ENCODE measurements around the gene PDE11A.

DNA sequence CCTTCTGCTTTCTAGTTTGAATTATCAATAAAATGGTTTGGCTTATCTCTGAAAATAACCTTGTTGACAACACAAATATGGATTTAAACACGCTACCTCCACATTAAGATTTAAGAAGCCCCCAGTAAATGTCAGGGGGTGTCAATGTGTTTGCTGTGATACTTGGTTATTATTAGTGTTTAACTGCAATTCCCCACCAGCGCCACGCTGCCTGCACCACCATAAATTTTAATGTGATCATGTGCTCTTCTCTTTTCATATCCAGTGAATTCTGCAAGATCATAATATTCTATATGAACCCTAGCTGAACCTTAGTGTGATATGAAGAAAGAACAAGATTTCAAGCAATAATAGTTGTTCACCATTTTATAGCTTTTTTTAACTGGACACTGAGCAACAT lies 349.3 kb downstream of the PDE11A start:
- no peak for TF ChIP-seq CTCF (IDR thresholded peaks at IDR 0.05)
- TF ChIP-seq POLR2A (IDR thresholded peaks at IDR 0.05): no peak
